H9 (cell line): ENCODE results near the gene IPO9. TPM values are rescaled to one million over a fixed set of nuclear protein-coding genes. Genes with fewer than 3 reads are reported as not detected.

Source experiments
- DNase-seq: peaks from one replicate; pipeline ENCODE4 v3.0.0-alpha.2; 2017
- H2AFZ ChIP-seq: one replicate; pipeline ENCODE4 v1.6.1; 2013; ENCODE audit warnings: mild to moderate bottlenecking, low read length, control low read depth, moderate library complexity
- H2AK5ac ChIP-seq: 2 replicates; pipeline ENCODE4 v1.6.1; 2013; ENCODE audit warnings: low read length, control low read depth, mixed read lengths; ENCODE audit not compliant: insufficient read length
- H2BK120ac ChIP-seq: one replicate; pipeline ENCODE4 v1.6.1; 2013; ENCODE audit warnings: low read depth, mild to moderate bottlenecking, low read length, control low read depth, inconsistent platforms; ENCODE audit not compliant: poor library complexity, severe bottlenecking
- H2BK12ac ChIP-seq: 2 replicates; pipeline ENCODE4 v1.6.1; 2013; ENCODE audit warnings: low read length, control low read depth, mixed read lengths, low read depth; ENCODE audit not compliant: insufficient read length
- H2BK15ac ChIP-seq: 2 replicates; pipeline ENCODE4 v1.6.1; 2013; ENCODE audit warnings: low read depth, low read length, control low read depth
- H2BK20ac ChIP-seq: one replicate; pipeline ENCODE4 v1.6.1; 2013; ENCODE audit warnings: low read depth, mild to moderate bottlenecking, low read length, control low read depth, inconsistent platforms; ENCODE audit not compliant: poor library complexity, severe bottlenecking
- H2BK5ac ChIP-seq: 2 replicates; pipeline ENCODE4 v1.6.1; 2013; ENCODE audit warnings: low read length, control low read depth, mixed read lengths; ENCODE audit not compliant: insufficient read length
- H3K14ac ChIP-seq: 2 replicates; pipeline ENCODE4 v1.6.1; 2013; ENCODE audit warnings: low read length, control low read depth; ENCODE audit not compliant: insufficient read depth
- H3K18ac ChIP-seq: 2 replicates; pipeline ENCODE4 v1.6.1; 2013; ENCODE audit warnings: low read depth, mild to moderate bottlenecking, mixed read lengths, low read length, control low read depth; ENCODE audit not compliant: insufficient read length
- H3K23ac ChIP-seq: 2 replicates; pipeline ENCODE4 v1.6.1; 2013; ENCODE audit warnings: low read length, control low read depth, mixed read lengths, low read depth; ENCODE audit not compliant: insufficient read length
- H3K23me2 ChIP-seq: 2 replicates; pipeline ENCODE4 v1.6.1; 2013; ENCODE audit warnings: low read depth, mild to moderate bottlenecking, mixed read lengths, low read length, control low read depth; ENCODE audit not compliant: insufficient read length, poor library complexity, severe bottlenecking
- H3K27ac ChIP-seq: 2 replicates; pipeline ENCODE4 v1.5.1; 2013; ENCODE audit warnings: low read length, control low read depth, mixed read lengths, low read depth; ENCODE audit not compliant: insufficient read length
- H3K27me3 ChIP-seq: 2 replicates; pipeline ENCODE4 v1.6.1; 2013; ENCODE audit warnings: low read length, control low read depth, inconsistent platforms; ENCODE audit not compliant: insufficient read depth
- H3K4ac ChIP-seq: 2 replicates; pipeline ENCODE4 v1.6.1; 2013; ENCODE audit warnings: low read depth, mild to moderate bottlenecking, control low read depth, inconsistent platforms, low read length, moderate library complexity
- H3K4me1 ChIP-seq: 2 replicates; pipeline ENCODE4 v1.6.1; 2013; ENCODE audit warnings: low read length, control low read depth, inconsistent platforms; ENCODE audit not compliant: insufficient read depth
- H3K4me2 ChIP-seq: 2 replicates; pipeline ENCODE4 v1.6.1; 2013; ENCODE audit warnings: low read length, control low read depth, mixed read lengths; ENCODE audit not compliant: insufficient read length, insufficient read depth
- H3K56ac ChIP-seq: 2 replicates; pipeline ENCODE4 v1.6.1; 2013; ENCODE audit warnings: low read depth, mild to moderate bottlenecking, mixed read lengths, low read length, control low read depth; ENCODE audit not compliant: insufficient read length
- H3K79me1 ChIP-seq: 2 replicates; pipeline ENCODE4 v1.6.1; 2013; ENCODE audit warnings: low read depth, mild to moderate bottlenecking, moderate library complexity, low read length, control low read depth, inconsistent platforms; ENCODE audit not compliant: insufficient read depth, poor library complexity, severe bottlenecking
- H3K79me2 ChIP-seq: 2 replicates; pipeline ENCODE4 v1.6.1; 2013; ENCODE audit warnings: low read length, control low read depth, inconsistent platforms; ENCODE audit not compliant: insufficient read depth
- H3K9ac ChIP-seq: 2 replicates; pipeline ENCODE4 v1.6.1; 2013; ENCODE audit warnings: low read length, control low read depth, mixed read lengths; ENCODE audit not compliant: insufficient read length; ENCODE audit errors: extremely low read depth
- H3K9me3 ChIP-seq: one replicate; pipeline ENCODE4 v1.6.1; 2013; ENCODE audit warnings: low read depth, low read length, inconsistent platforms; ENCODE audit not compliant: control insufficient read depth
- H3T11ph ChIP-seq: one replicate; pipeline ENCODE4 v1.6.1; 2013; ENCODE audit warnings: mild to moderate bottlenecking, low read length, control low read depth, inconsistent platforms
- H4K20me1 ChIP-seq: one replicate; pipeline ENCODE4 v1.6.1; 2013; ENCODE audit not compliant: control insufficient read depth, insufficient read length, insufficient read depth
- H4K5ac ChIP-seq: 2 replicates; pipeline ENCODE4 v1.6.1; 2013; ENCODE audit warnings: low read depth, mild to moderate bottlenecking, mixed read lengths, low read length, control low read depth; ENCODE audit not compliant: insufficient read length
- H4K8ac ChIP-seq: replicated peaks from 2 replicates; pipeline ENCODE4 v1.6.1; 2013; ENCODE audit warnings: low read length, control low read depth, mixed read lengths, low read depth; ENCODE audit not compliant: insufficient read length
- H4K91ac ChIP-seq: 2 replicates; pipeline ENCODE4 v1.6.1; 2013; ENCODE audit warnings: low read depth, mild to moderate bottlenecking, moderate library complexity, mixed read lengths, low read length, control low read depth; ENCODE audit not compliant: insufficient read length
- H3K27ac Mint-ChIP-seq, 3 experiments: 2 replicates in 2 of 3; 3 replicates in 1 of 3; pipeline ENCODE4 v1.8.0; 2020 to 2021; ENCODE audit warnings: mixed read lengths in 3 of 3, mild to moderate bottlenecking in 1 of 3, moderate library complexity in 1 of 3
- H3K27me3 Mint-ChIP-seq: 2 replicates; pipeline ENCODE4 v1.8.0; 2021; ENCODE audit warnings: low read depth, mild to moderate bottlenecking, moderate library complexity, mixed read lengths
- H3K36me3 Mint-ChIP-seq, 3 experiments: 2 replicates in 2 of 3; 3 replicates in 1 of 3; pipeline ENCODE4 v1.8.0; 2020 to 2021; ENCODE audit warnings: low read depth in 3 of 3, mixed read lengths in 3 of 3; ENCODE audit not compliant: insufficient read depth in 1 of 3
- H3K4me1 Mint-ChIP-seq, 2 experiments: 2 replicates each; pipeline ENCODE4 v1.8.0; 2020; ENCODE audit warnings: mixed read lengths in 2 of 2
- H3K4me3 Mint-ChIP-seq, 2 experiments: 2 replicates in 1 of 2; 3 replicates in 1 of 2; pipeline ENCODE4 v1.8.0; 2020 to 2021; ENCODE audit warnings: mild to moderate bottlenecking in 2 of 2, mixed read lengths in 2 of 2, moderate library complexity in 1 of 2
- H3K9me3 Mint-ChIP-seq, 2 experiments: 2 replicates in 1 of 2; 3 replicates in 1 of 2; pipeline ENCODE4 v1.8.0; 2020; ENCODE audit warnings: mild to moderate bottlenecking in 2 of 2, mixed read lengths in 2 of 2, moderate library complexity in 1 of 2
- WGBS: extraction: QIAGEN DNeasy Blood & Tissue Kit; methylation state at CpG from one replicate; pipeline ENCODE4 v1.1.7; 2013; ENCODE audit warnings: missing lambda C conversion rate, low lambda C conversion rate, mixed read lengths; ENCODE audit not compliant: insufficient read length; ENCODE audit errors: extremely low coverage; 5-methylcytosine and 5-hydroxymethylcytosine counted together
- total RNA-seq: library from RNA; stranded (reverse); gene quantifications from 2 replicates; pipeline ENCODE4 v1.2.1, GENCODE V29; 2021
- TF ChIP-seq, protein P1 (sequence below): fragments of 200-600 bp; sonication (generic); conservative IDR thresholded peaks from 3 replicates; pipeline ENCODE4 v1.8.0; 2021; ENCODE audit warnings: antibody characterized with exemption, mild to moderate bottlenecking

IPO9 gene
- total RNA-seq, 1 experiment from 2014 or later: 104 TPM

GRCh38 chr1:201890806-201891450, 62.0 kb downstream of the IPO9 start:
- H3K23me2 ChIP-seq: peaks cover 5% of the 10 kb centered on the region
- no peaks in the 10 kb centered on the region for H3K9me3 ChIP-seq
- H3K4me1 ChIP-seq: peaks cover 5% of the 10 kb centered on the region; the same call in 1 of the 2 replicates
- TF ChIP-seq, protein P1, sequence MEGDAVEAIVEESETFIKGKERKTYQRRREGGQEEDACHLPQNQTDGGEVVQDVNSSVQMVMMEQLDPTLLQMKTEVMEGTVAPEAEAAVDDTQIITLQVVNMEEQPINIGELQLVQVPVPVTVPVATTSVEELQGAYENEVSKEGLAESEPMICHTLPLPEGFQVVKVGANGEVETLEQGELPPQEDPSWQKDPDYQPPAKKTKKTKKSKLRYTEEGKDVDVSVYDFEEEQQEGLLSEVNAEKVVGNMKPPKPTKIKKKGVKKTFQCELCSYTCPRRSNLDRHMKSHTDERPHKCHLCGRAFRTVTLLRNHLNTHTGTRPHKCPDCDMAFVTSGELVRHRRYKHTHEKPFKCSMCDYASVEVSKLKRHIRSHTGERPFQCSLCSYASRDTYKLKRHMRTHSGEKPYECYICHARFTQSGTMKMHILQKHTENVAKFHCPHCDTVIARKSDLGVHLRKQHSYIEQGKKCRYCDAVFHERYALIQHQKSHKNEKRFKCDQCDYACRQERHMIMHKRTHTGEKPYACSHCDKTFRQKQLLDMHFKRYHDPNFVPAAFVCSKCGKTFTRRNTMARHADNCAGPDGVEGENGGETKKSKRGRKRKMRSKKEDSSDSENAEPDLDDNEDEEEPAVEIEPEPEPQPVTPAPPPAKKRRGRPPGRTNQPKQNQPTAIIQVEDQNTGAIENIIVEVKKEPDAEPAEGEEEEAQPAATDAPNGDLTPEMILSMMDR: no peak
- Mint-ChIP-seq H3K36me3 (no peaks in the 10 kb centered on the region), H3K4me1 (peaks cover 30 to 39% of the 10 kb centered on the region in 2 experiments), H3K27me3 (peaks cover 15% of the 10 kb centered on the region), H3K9me3 (no peaks in the 10 kb centered on the region), H3K27ac (no peak overlapping the region), H3K4me3 (no peak overlapping the region)
- no peak overlapping the region for H3K4ac ChIP-seq
- no peak overlapping the region for H4K5ac ChIP-seq
- no peak overlapping the region for H2BK12ac ChIP-seq
- H3K9ac ChIP-seq: no peak overlapping the region
- no peak overlapping the region for H3K23ac ChIP-seq
- no peak overlapping the region for H3K14ac ChIP-seq
- H2AFZ ChIP-seq: no peak overlapping the region
- no peak overlapping the region for H2BK5ac ChIP-seq
- no peak overlapping the region for H3K27ac ChIP-seq
- no peak overlapping the region for H3K18ac ChIP-seq
- no peak for DNase-seq
- no peaks in the 10 kb centered on the region for H3K79me1 ChIP-seq
- no peak overlapping the region for H4K91ac ChIP-seq
- H3K56ac ChIP-seq: no peak overlapping the region
- no peak overlapping the region for H3T11ph ChIP-seq
- no peak overlapping the region for H3K4me2 ChIP-seq
- H2AK5ac ChIP-seq: no peak overlapping the region
- WGBS: no CpG with 5 or more reads among the region's 3 CpGs
- H3K27me3 ChIP-seq: no peaks in the 10 kb centered on the region
- no peaks in the 10 kb centered on the region for H3K79me2 ChIP-seq
- no peak overlapping the region for H2BK15ac ChIP-seq
- no peak overlapping the region for H2BK20ac ChIP-seq
- H4K8ac ChIP-seq: no peak overlapping the region
- no peak overlapping the region for H2BK120ac ChIP-seq
- H4K20me1 ChIP-seq: no peaks in the 10 kb centered on the region
